B cell (primary cell): ENCODE data around the gene KLHL30.

ENCODE experiments used
- CTCF ChIP-seq: fragments of 200-600 bp; IDR thresholded peaks from one replicate; pipeline ENCODE4 v1.8.0; 2022; ENCODE audit warnings: antibody characterized with exemption, mild to moderate bottlenecking
- EZH2 ChIP-seq: IDR thresholded peaks from 2 replicates; pipeline ENCODE4 v1.6.1; 2012; ENCODE audit warnings: borderline replicate concordance, low read depth, mild to moderate bottlenecking, moderate library complexity, low read length; ENCODE audit not compliant: insufficient read depth, poor library complexity, severe bottlenecking

DNA sequence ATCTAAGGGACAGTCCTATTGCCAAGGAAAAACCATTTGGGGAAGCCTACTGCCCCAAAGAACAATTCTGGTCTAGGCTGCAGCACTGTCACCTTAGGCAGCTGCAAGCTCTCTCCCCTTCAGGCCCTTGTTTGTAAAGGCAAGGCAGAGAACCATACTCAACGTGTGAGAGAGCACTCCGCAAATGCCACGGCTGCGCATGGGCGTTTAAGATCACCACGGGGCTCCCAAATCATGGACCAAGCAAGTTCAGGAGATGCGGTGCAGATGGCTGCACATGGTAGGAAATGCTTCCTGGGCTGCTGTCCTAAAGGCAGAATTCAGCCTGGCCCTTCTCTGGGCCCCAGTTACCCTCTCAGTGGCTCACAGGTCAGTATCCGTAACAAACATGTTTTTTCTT, 35.8 kb downstream of the KLHL30 start:
- TF ChIP-seq EZH2 (no peak), CTCF (no peak)
